Fibroblast of villous mesenchyme (primary cell): ENCODE results near the gene PAK4. TPM values are rescaled to one million over a fixed set of nuclear protein-coding genes. Genes with fewer than 3 reads are reported as not detected.

Experiments used
- DNase-seq: peaks from one replicate; pipeline ENCODE4 v3.0.0-alpha.2; 2010; ENCODE audit warnings: low read depth
- H3K4me3 ChIP-seq: 2 replicates; pipeline ENCODE4 v1.5.1; 2011; ENCODE audit warnings: low read depth, mild to moderate bottlenecking, low read length
- total RNA-seq: library from RNA; depleted of rRNA; stranded (reverse); fragments of >200 nt; gene quantifications from 2 replicates; pipeline ENCODE4 v1.2.3, GENCODE V29; 2012
- TF ChIP-seq, protein P1 (sequence below): IDR thresholded peaks from 2 replicates; pipeline ENCODE4 v1.5.1; 2012; ENCODE audit warnings: low read depth, mild to moderate bottlenecking, low read length; ENCODE audit not compliant: insufficient read depth

Gene PAK4
- total RNA-seq, 1 donor, result 9.5 TPM

DNA sequence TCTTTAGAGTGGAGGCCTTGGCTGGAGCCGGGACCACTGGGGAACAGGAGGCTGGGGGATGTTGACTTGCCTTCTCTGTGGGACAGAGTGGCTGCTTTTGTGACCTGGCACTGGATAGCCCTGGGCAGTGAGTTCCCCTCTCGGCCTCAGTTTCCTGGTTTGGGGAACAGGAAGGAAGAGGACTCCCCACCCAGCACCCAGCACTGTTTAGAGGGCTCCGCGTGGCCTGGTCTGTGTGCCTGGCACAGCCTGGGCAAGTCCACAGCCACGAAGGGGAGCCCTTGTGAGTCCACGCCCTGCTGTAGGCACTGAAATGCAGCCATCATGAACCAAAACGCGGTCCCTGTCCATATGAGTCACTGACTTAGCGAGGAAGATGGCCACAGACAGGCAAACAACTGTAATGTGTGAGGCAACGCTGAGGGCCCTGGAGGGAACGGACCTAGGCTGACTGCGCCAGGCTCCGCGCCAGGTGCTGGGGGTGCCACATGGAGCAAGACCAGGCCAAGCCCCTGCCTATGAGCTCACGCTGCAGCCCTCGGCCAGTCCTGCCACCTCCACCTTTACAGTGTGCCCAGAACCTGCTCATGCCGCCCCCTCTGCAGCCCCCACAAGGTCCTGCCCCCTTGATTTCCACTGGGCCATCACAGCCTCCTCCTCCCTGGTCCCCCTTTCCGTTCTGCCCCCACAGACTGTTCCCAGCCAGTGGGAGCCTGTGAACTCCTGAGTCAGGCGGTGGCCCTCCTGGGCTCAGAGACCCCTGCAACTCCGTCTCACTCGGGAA, 35.5 kb downstream of the PAK4 start:
- H3K4me3 ChIP-seq, result no peak overlapping the region
- peak; percentile 28 for DNase-seq
- TF ChIP-seq, protein P1, sequence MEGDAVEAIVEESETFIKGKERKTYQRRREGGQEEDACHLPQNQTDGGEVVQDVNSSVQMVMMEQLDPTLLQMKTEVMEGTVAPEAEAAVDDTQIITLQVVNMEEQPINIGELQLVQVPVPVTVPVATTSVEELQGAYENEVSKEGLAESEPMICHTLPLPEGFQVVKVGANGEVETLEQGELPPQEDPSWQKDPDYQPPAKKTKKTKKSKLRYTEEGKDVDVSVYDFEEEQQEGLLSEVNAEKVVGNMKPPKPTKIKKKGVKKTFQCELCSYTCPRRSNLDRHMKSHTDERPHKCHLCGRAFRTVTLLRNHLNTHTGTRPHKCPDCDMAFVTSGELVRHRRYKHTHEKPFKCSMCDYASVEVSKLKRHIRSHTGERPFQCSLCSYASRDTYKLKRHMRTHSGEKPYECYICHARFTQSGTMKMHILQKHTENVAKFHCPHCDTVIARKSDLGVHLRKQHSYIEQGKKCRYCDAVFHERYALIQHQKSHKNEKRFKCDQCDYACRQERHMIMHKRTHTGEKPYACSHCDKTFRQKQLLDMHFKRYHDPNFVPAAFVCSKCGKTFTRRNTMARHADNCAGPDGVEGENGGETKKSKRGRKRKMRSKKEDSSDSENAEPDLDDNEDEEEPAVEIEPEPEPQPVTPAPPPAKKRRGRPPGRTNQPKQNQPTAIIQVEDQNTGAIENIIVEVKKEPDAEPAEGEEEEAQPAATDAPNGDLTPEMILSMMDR, result no peak

DNA sequence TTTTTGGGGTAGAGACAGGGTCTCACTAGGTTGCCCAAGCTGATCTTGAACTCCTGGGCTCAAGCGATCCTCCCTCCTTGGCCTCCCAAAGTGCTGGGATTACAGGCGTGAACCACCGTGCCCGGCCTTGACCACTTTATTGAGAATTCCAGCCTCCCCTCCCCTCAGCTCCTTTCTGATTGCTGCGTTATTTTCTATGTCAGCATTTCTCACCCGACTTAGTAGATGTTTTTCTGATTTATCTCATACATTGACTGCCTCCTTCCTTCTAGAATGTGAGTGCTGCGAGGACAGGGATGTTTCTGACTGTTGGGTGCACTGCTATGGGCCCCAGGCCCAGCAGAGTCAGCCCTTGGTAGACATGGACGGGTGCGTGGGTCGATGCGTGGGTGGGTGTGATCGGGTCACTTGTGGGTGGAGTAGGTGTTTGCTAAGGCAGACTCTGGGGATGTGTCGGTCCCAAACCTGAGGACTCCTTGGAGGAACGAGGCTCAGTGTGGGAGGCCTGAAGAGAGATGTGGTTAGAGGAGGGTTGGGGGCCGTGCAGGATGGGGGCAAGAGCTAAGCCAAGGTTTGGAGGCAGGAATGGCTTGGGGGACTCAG, 37.0 kb downstream of the PAK4 start:
- no peak for DNase-seq
- TF ChIP-seq, protein P1, result no peak
- no peak overlapping the region for H3K4me3 ChIP-seq

DNA sequence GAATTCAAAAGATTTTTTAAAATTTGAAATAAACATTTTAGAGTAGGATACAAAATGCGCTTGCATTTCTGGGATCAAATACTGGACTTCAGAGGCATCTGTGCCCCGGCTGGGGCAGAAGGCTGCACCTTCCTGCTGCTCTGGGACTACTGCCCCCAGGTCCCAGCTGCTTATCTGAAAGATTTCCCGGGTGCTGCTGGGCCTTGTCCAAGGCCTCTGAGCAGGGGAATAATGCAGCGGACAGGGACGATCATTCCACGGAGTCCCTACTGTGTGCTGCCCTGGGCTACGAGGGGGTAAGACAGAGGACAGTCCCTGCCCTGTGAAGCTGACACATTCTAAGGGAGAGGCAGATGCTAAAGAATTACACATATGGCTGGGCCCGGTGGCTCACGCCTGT, 38.0 kb downstream of the PAK4 start:
- TF ChIP-seq, protein P1, result no peak
- no peak for DNase-seq

DNA sequence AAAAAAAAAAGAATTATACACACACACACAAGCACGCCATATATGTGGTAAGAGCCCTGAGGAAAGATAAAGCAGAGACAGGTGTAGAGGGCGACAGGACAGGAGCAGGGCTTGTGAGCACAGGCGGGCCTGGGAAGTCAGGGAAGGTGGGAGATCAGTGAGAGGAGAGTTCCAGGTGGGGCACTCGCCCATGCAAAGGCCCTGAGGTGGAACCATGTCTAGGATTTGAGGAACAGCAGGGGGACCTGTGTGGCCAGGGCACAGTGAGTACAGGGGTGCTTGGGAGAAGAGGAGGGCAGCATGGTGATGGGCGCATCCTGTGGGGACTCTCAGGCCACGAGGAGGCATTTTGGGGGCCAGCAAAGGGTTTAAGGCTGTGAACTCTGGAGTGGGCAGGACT, 38.7 kb downstream of the PAK4 start:
- H3K4me3 ChIP-seq, result no peak overlapping the region
- TF ChIP-seq, protein P1, result no peak
- DNase-seq, result no peak

More for the DNA sequence above, 38.0 kb downstream of the PAK4 start:
- no peak overlapping the region for H3K4me3 ChIP-seq

DNA sequence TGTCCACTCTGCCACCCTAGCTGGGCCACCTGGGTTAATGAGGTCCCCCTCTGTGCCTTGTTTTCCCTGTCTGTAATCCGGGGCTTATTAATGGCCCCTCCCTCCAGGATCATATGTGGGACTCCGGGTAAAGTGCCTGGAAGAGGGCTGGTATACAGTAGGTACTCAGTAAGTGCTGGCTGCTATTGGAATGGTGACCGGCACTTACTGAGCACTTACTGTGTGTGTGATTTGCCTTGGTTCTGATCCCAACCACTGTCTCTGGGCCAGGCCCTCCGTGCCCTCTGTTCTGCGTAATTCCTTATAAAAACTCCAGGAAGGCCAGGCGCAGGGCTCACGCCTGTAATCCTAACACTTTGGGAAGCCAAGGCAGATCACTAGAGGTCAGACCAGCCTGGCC, 40.3 kb downstream of the PAK4 start:
- TF ChIP-seq, protein P1, result no peak
- DNase-seq, result no peak
- no peak overlapping the region for H3K4me3 ChIP-seq

DNA sequence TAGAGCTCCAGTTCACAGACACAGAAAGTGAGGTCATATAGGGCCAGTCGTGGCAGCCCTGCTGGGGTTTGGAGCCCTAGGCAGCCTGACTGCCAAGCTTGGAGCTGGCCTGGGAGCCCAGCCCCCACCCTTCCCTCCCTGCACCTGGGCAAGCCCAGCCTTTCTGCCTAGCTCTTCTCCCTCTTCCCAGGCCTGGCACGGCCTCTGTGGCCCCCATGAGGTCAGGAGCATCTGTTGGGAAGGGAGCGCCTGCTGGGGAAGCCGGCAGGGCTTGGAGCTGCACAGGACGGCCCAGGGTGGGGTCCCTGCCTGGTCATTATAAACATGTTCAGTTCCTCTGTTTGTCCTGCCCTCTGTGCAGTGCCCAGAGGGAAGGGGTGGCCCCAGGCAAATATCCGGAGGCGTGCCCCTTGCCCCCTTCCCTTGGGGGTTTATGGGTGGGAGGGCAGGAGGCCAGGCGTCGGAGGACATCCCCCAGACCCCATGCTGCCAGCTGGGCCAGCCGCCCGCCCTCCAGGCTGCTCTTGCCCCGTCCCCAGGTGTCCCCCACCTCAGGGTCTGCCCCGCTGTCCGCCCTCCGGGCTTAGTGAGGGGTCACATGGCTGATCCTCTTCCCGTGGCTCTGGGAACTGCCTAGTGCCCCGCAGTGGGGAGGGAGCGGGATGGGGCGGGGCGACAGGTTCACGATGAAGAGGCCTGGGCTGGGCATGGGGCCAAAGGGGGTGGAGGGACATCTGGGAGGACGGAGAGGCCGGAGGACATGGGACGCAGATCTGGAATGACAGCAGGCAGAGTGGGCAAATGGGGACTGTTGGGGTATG, 41.2 kb downstream of the PAK4 start:
- TF ChIP-seq, protein P1, result no peak
- peak; percentile 37 for DNase-seq
- no peak overlapping the region for H3K4me3 ChIP-seq
